Sigmoid colon (tissue), 4 donors: ENCODE results near the gene MECR.

Experiments
- POLR2A ChIP-seq, 2 donors: fragments of 450-650 bp; IDR thresholded peaks; one replicate each; pipeline ENCODE4 v1.6.1; 2016; ENCODE audit warnings: antibody characterized with exemption in 2 of 2, mild to moderate bottlenecking in 2 of 2, moderate library complexity in 2 of 2
- POLR2AphosphoS5 ChIP-seq, 4 donors: sonication (generic); formaldehyde crosslinking; IDR thresholded peaks; one replicate each; pipeline ENCODE4 v1.6.1; 2017; ENCODE audit warnings: antibody characterized with exemption in 4 of 4
- TF ChIP-seq, protein P1 (sequence below), 4 experiments: fragments of 450-650 bp in 3 of 4; fragments of 200-600 bp in 1 of 4; IDR thresholded peaks; one replicate each; pipeline ENCODE4 v1.5.1; 2016 to 2019; ENCODE audit warnings: antibody characterized with exemption in 4 of 4, mild to moderate bottlenecking in 3 of 4, moderate library complexity in 2 of 4

DNA sequence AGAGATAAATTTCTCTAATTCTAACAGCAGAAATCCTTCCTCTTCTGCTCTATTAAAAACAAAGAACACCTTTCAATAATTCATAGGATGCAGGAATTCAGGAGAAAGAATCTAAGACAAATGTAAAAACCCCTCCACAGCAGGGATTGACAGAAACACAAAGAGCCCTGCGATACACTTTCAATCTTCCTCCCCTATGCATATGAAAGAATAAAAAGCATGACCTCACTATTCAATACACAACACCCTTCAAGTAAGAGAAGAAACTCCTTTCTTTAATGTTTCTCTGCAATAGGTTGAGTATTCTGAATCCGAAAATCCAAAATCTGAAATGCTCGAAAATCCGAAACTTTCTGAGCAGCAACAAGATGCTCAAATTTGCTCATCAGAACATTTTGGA, 66.1 kb downstream of the MECR start:
- TF ChIP-seq, protein P1, sequence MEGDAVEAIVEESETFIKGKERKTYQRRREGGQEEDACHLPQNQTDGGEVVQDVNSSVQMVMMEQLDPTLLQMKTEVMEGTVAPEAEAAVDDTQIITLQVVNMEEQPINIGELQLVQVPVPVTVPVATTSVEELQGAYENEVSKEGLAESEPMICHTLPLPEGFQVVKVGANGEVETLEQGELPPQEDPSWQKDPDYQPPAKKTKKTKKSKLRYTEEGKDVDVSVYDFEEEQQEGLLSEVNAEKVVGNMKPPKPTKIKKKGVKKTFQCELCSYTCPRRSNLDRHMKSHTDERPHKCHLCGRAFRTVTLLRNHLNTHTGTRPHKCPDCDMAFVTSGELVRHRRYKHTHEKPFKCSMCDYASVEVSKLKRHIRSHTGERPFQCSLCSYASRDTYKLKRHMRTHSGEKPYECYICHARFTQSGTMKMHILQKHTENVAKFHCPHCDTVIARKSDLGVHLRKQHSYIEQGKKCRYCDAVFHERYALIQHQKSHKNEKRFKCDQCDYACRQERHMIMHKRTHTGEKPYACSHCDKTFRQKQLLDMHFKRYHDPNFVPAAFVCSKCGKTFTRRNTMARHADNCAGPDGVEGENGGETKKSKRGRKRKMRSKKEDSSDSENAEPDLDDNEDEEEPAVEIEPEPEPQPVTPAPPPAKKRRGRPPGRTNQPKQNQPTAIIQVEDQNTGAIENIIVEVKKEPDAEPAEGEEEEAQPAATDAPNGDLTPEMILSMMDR (IDR thresholded peaks at IDR 0.05), result no peak
- TF ChIP-seq POLR2AphosphoS5 (IDR thresholded peaks at IDR 0.05) (no peak), POLR2A (IDR thresholded peaks at IDR 0.05) (no peak)
